H1 (cell line): ENCODE data around the gene KMT2E. TPM values are rescaled to one million over a fixed set of nuclear protein-coding genes. Genes with fewer than 3 reads are reported as not detected.

Experiments
- CTCF ChIA-PET: fragments of 300-600 bp; sonication (Branson Sonifier 250); formaldehyde crosslinking; loops from one replicate; lab custom pipeline; 2021; ENCODE audit not compliant: partially characterized antibody; lab: Charles Lee
- POLR2A ChIA-PET: fragments of 300-600 bp; sonication (Branson Sonifier 250); formaldehyde crosslinking; loops from one replicate; lab custom pipeline; 2021; ENCODE audit warnings: inconsistent platforms; ENCODE audit not compliant: partially characterized antibody; lab: Charles Lee
- DNase-seq, 2 experiments: peaks; one replicate each; pipeline versions ENCODE4 v3.0.0 to v3.0.0-alpha.2; 2010 to 2022; ENCODE audit warnings: low spot score in 2 of 2, low read depth in 1 of 2, mixed read lengths in 1 of 2
- FAIRE-seq: peaks from 2 replicates; lab custom pipeline; 2011; peaks lifted over from hg19 to GRCh38; lab: Jason Lieb, UNC
- H2AFZ ChIP-seq: 2 replicates; pipeline ENCODE4 v1.8.1; 2012; ENCODE audit warnings: low read length, inconsistent platforms
- H2AK5ac ChIP-seq: 2 replicates; pipeline ENCODE4 v1.6.1; 2013; ENCODE audit warnings: low read depth, low read length
- H2BK120ac ChIP-seq: replicated peaks from 2 replicates; pipeline ENCODE3; 2013; ENCODE audit warnings: low read depth, low read length, inconsistent platforms
- H2BK12ac ChIP-seq: 2 replicates; pipeline ENCODE4 v1.6.1; 2013; ENCODE audit warnings: low read depth, low read length
- H2BK15ac ChIP-seq: 2 replicates; pipeline ENCODE4 v1.6.1; 2013; ENCODE audit warnings: low read length
- H2BK20ac ChIP-seq: 2 replicates; pipeline ENCODE4 v1.6.1; 2013; ENCODE audit warnings: low read length
- H2BK5ac ChIP-seq: 2 replicates; pipeline ENCODE4 v1.6.1; 2013; ENCODE audit warnings: low read depth, low read length
- H3K14ac ChIP-seq: 2 replicates; pipeline ENCODE4 v1.6.1; 2013; ENCODE audit warnings: inconsistent platforms; ENCODE audit not compliant: insufficient read length
- H3K18ac ChIP-seq: 2 replicates; pipeline ENCODE4 v1.6.1; 2013; ENCODE audit warnings: low read length; ENCODE audit errors: extremely low read depth
- H3K23ac ChIP-seq: 2 replicates; pipeline ENCODE4 v1.6.1; 2013; ENCODE audit warnings: inconsistent platforms; ENCODE audit not compliant: insufficient read length
- H3K23me2 ChIP-seq: 2 replicates; pipeline ENCODE4 v1.6.1; 2013; ENCODE audit warnings: low read depth, low read length
- H3K27ac ChIP-seq: 2 replicates; pipeline ENCODE4 v1.6.1; 2011; ENCODE audit warnings: low read depth, low read length, inconsistent platforms
- H3K27me3 ChIP-seq, 4 experiments: replicated peaks in 1 of 4; 1 replicate in 1 of 4; 2 replicates in 3 of 4; pipeline versions ENCODE4 v1.6.1 to v1.8.1; 2011 to 2013; ENCODE audit warnings: low read length in 3 of 4, mild to moderate bottlenecking in 3 of 4, inconsistent platforms in 2 of 4, mixed read lengths in 2 of 4, moderate library complexity in 1 of 4; ENCODE audit not compliant: control insufficient read depth in 3 of 4, insufficient read depth in 3 of 4; ENCODE audit errors: extremely low read depth in 1 of 4
- H3K36me3 ChIP-seq, 4 experiments: 2 replicates each; pipeline versions ENCODE4 v1.6.1 to v1.8.1; 2011 to 2013; ENCODE audit warnings: mild to moderate bottlenecking in 4 of 4, low read length in 3 of 4, moderate library complexity in 2 of 4, control low read depth in 1 of 4, inconsistent platforms in 1 of 4; ENCODE audit not compliant: insufficient read depth in 4 of 4, control insufficient read depth in 2 of 4
- H3K4ac ChIP-seq: replicated peaks from 2 replicates; pipeline ENCODE3; 2013; ENCODE audit warnings: low read length, low read depth, mixed read lengths, inconsistent platforms; ENCODE audit not compliant: insufficient read length
- H3K4me1 ChIP-seq, 4 experiments: replicated peaks in 1 of 4; 1 replicate in 1 of 4; 2 replicates in 3 of 4; pipeline versions ENCODE4 v1.6.1 to v1.8.1; 2011 to 2013; ENCODE audit warnings: low read length in 3 of 4, inconsistent platforms in 2 of 4, mixed read lengths in 1 of 4; ENCODE audit not compliant: insufficient read depth in 4 of 4, control insufficient read depth in 3 of 4
- H3K4me2 ChIP-seq, 2 experiments: 2 replicates each; pipeline versions ENCODE4 v1.6.1 to v1.8.1; 2011 to 2013; ENCODE audit warnings: low read depth in 2 of 2, low read length in 2 of 2, control low read depth in 1 of 2, inconsistent platforms in 1 of 2, mild to moderate bottlenecking in 1 of 2; ENCODE audit not compliant: insufficient read depth in 1 of 2
- H3K4me3 ChIP-seq, 4 experiments: fragments of 200-600, 300-600 bp in 1 of 4; sonication (generic), shearing (Covaris generic), sonication (Bioruptor Twin) in 1 of 4; 2 replicates each; pipeline versions ENCODE4 v1.5.1 to v1.8.1; 2011 to 2016; ENCODE audit warnings: low read length in 4 of 4, low read depth in 3 of 4, control low read depth in 2 of 4, inconsistent platforms in 2 of 4, mild to moderate bottlenecking in 2 of 4, mixed read lengths in 1 of 4, moderate library complexity in 1 of 4; ENCODE audit not compliant: insufficient read depth in 2 of 4; ENCODE audit errors: extremely low read depth in 1 of 4
- H3K56ac ChIP-seq: replicated peaks from 2 replicates; pipeline ENCODE3; 2013; ENCODE audit warnings: low read depth, mild to moderate bottlenecking, mixed read lengths, low read length, inconsistent platforms; ENCODE audit not compliant: insufficient read length
- H3K79me1 ChIP-seq: 2 replicates; pipeline ENCODE4 v1.6.1; 2013; ENCODE audit warnings: low read depth, low read length, control low read depth
- H3K79me2 ChIP-seq, 2 experiments: 2 replicates each; pipeline versions ENCODE4 v1.6.1 to v1.8.1; 2012 to 2013; ENCODE audit warnings: low read length in 2 of 2, mild to moderate bottlenecking in 2 of 2, inconsistent platforms in 1 of 2; ENCODE audit not compliant: insufficient read depth in 2 of 2, control insufficient read depth in 1 of 2
- H3K9ac ChIP-seq, 4 experiments: replicated peaks in 1 of 4; 1 replicate in 1 of 4; 2 replicates in 3 of 4; pipeline versions ENCODE4 v1.6.1 to v1.8.1; 2011 to 2013; ENCODE audit warnings: low read depth in 3 of 4, low read length in 3 of 4, control low read depth in 2 of 4, mild to moderate bottlenecking in 2 of 4, moderate library complexity in 2 of 4, inconsistent platforms in 1 of 4; ENCODE audit errors: extremely low read depth in 1 of 4
- H3K9me3 ChIP-seq, 2 experiments: 2 replicates each; pipeline versions ENCODE4 v1.6.1 to v1.8.1; 2012 to 2013; ENCODE audit warnings: mild to moderate bottlenecking in 2 of 2, moderate library complexity in 2 of 2, control low read depth in 1 of 2, inconsistent platforms in 1 of 2, low read depth in 1 of 2, low read length in 1 of 2, mixed read lengths in 1 of 2; ENCODE audit not compliant: insufficient read depth in 2 of 2
- H4K20me1 ChIP-seq, 2 experiments: replicated peaks in 1 of 2; 2 replicates each; pipeline versions ENCODE3 to v1.8.1; 2011 to 2013; ENCODE audit warnings: inconsistent platforms in 2 of 2, low read length in 2 of 2, mild to moderate bottlenecking in 1 of 2; ENCODE audit not compliant: insufficient read depth in 2 of 2, control insufficient read depth in 1 of 2
- H4K5ac ChIP-seq: 2 replicates; pipeline ENCODE4 v1.6.1; 2013; ENCODE audit warnings: low read length, low read depth, mixed read lengths, inconsistent platforms; ENCODE audit not compliant: insufficient read length
- H4K8ac ChIP-seq: 2 replicates; pipeline ENCODE4 v1.8.0; 2013; ENCODE audit warnings: mild to moderate bottlenecking, moderate library complexity, low read length, inconsistent platforms; ENCODE audit not compliant: insufficient read depth; ENCODE audit errors: extremely low read depth
- H4K91ac ChIP-seq: replicated peaks from 2 replicates; pipeline ENCODE3; 2013; ENCODE audit warnings: low read length, mixed read lengths, inconsistent platforms; ENCODE audit not compliant: insufficient read length
- CHD2 ChIP-seq: IDR thresholded peaks from 2 replicates; pipeline ENCODE4 v1.6.1; 2012; ENCODE audit warnings: low read length, improper control_type of control experiment
- EP300 ChIP-seq, 2 experiments: IDR thresholded peaks; 1 replicate in 1 of 2; 2 replicates in 1 of 2; pipeline ENCODE4 v1.6.1; 2011 to 2012; ENCODE audit warnings: low read depth in 2 of 2, low read length in 2 of 2, mild to moderate bottlenecking in 2 of 2, borderline replicate concordance in 1 of 2, inconsistent platforms in 1 of 2, moderate library complexity in 1 of 2
- EZH2 ChIP-seq: fragments of 200-600 bp; sonication (generic); IDR thresholded peaks from 2 replicates; pipeline ENCODE4 v1.7.1; 2012; ENCODE audit warnings: low read depth, mild to moderate bottlenecking, moderate library complexity, low read length, inconsistent platforms; ENCODE audit not compliant: severe bottlenecking
- MAFK ChIP-seq: IDR thresholded peaks from 2 replicates; pipeline ENCODE4 v1.6.1; 2012; ENCODE audit warnings: low read depth, mild to moderate bottlenecking, improper control_type of control experiment, low read length
- RFX5 ChIP-seq: IDR thresholded peaks from 2 replicates; pipeline ENCODE4 v1.6.1; 2011; ENCODE audit warnings: low read depth, low read length, improper control_type of control experiment, borderline replicate concordance
- SIX5 ChIP-seq: IDR thresholded peaks from 2 replicates; pipeline ENCODE4 v1.6.1; 2011; ENCODE audit warnings: mild to moderate bottlenecking, low read depth, low read length
- polyA plus RNA-seq, 7 experiments: library from polyadenylated mRNA; depleted of rRNA in 3 of 7; stranded (reverse) in 5 of 7; unstranded in 2 of 7; fragments of >200 nt in 5 of 7; fragments of 200-250 nt in 2 of 7; gene quantifications; 1 replicate in 5 of 7; 2 replicates in 1 of 7; 4 replicates in 1 of 7; pipeline versions ENCODE4 v1.2.1 to v1.2.3, GENCODE V29; 2011 to 2013; ENCODE audit warnings: missing spikeins in 2 of 7, mixed read lengths in 2 of 7
- total RNA-seq: library from RNA; stranded (reverse); fragmentation: NEBNext Ultra II Directional; extraction: Animal tissue kit (Norgen Biotek cat#: 25700); gene quantifications from 2 replicates; pipeline ENCODE4 v1.2.1, GENCODE V29; 2021

Gene KMT2E
- total and polyA plus RNA-seq, 2 of the 8 experiments (the other 6 are each of a cell fraction or from before 2014, with no cell fraction given) = 10.9 to 45.0 TPM

- H3K23ac ChIP-seq = no peak overlapping the region
- no peak overlapping the region for H2BK15ac ChIP-seq
- POLR2A ChIA-PET = no interaction called here
- TF ChIP-seq RFX5 = no peak
- TF ChIP-seq SIX5 = no peak
- TF ChIP-seq EP300 (IDR thresholded peaks at IDR 0.05; ENCODE audit: borderline replicate concordance in 1 of 2, low read depth in 2 of 2, low read length in 2 of 2) = no peak
- no peak for TF ChIP-seq EZH2
- TF ChIP-seq MAFK = no peak
- no peak for TF ChIP-seq CHD2
- H4K91ac ChIP-seq = no peak overlapping the region
- no peaks in the 10 kb centered on the region for H3K27me3 ChIP-seq
- H3K27ac ChIP-seq = no peak overlapping the region
- peaks cover 0 to 11% (median 7%) of the 10 kb centered on the region in 4 experiments; a peak in 4 of 8 replicates for H3K36me3 ChIP-seq
- H2BK20ac ChIP-seq = no peak overlapping the region
- no peak overlapping the region for H2AFZ ChIP-seq
- no peak overlapping the region for H3K4ac ChIP-seq
- no peaks in the 10 kb centered on the region; a peak in 1 of 7 replicates for H3K4me1 ChIP-seq
- H4K5ac ChIP-seq = no peak overlapping the region
- no peak overlapping the region for H3K14ac ChIP-seq
- no peak overlapping the region for H3K18ac ChIP-seq
- H2BK12ac ChIP-seq = no peak overlapping the region
- peaks cover 1 to 3% of the 10 kb centered on the region in 2 experiments for H4K20me1 ChIP-seq
- no peak overlapping the region for H3K9ac ChIP-seq
- no peaks in the 10 kb centered on the region for H3K9me3 ChIP-seq
- H3K4me2 ChIP-seq = no peak overlapping the region
- DNase-seq (no peak), FAIRE-seq (no peak)
- H3K4me3 ChIP-seq = no peak overlapping the region
- H4K8ac ChIP-seq = no peak overlapping the region
- H3K79me1 ChIP-seq = no peaks in the 10 kb centered on the region; the same call in 1 of the 2 replicates
- no peak overlapping the region for H2BK5ac ChIP-seq
- no peak overlapping the region for H3K56ac ChIP-seq
- no peak overlapping the region for H2BK120ac ChIP-seq
- no peaks in the 10 kb centered on the region for H3K79me2 ChIP-seq
- no peaks in the 10 kb centered on the region for H3K23me2 ChIP-seq
- H2AK5ac ChIP-seq = no peak overlapping the region
- CTCF ChIA-PET = interaction anchor here (0.6 to 1.9 kb wide), 5 partner anchors 11 to 400 kb away, joined by 3 to 5 read pairs (median 3); no protein-coding TSS in a partner anchor
These were observed 125.4 kb downstream of the KMT2E start for GRCh38 chr7:105139381-105139780.
